Keratinocyte (primary cell): Measurements from ENCODE around the gene EIF4G1. TPM values are rescaled to one million over a fixed set of nuclear protein-coding genes. Genes with fewer than 3 reads are reported as not detected.
A peak's percentile ranks its signal among the peaks of the same experiment; 100 is the strongest.

Experiments
- DNase-seq: peaks from one replicate; pipeline ENCODE4 v3.0.0-alpha.2; 2011; ENCODE audit warnings: low read depth, missing footprints, low spot score
- FAIRE-seq: peaks from 2 replicates; lab custom pipeline; 2011; peaks lifted over from hg19 to GRCh38; lab: Jason Lieb, UNC
- H2AFZ ChIP-seq: 2 replicates; pipeline ENCODE4 v1.6.0; 2012; ENCODE audit warnings: low read length, control low read depth, inconsistent platforms; ENCODE audit not compliant: control insufficient read depth
- H3K27ac ChIP-seq: 2 replicates; pipeline ENCODE4 v1.5.1; 2011; ENCODE audit warnings: low read length; ENCODE audit not compliant: control insufficient read depth, insufficient read depth
- H3K27me3 ChIP-seq: 3 replicates; pipeline ENCODE4 v1.6.0; 2011; ENCODE audit warnings: low read length; ENCODE audit not compliant: control insufficient read depth, insufficient read depth; ENCODE audit errors: extremely low read depth
- H3K36me3 ChIP-seq, 2 experiments: 2 replicates in 1 of 2; 3 replicates in 1 of 2; pipeline ENCODE4 v1.5.1; 2011; ENCODE audit warnings: low read length in 2 of 2, mild to moderate bottlenecking in 1 of 2; ENCODE audit not compliant: control insufficient read depth in 2 of 2, insufficient read depth in 2 of 2; ENCODE audit errors: extremely low read depth in 1 of 2
- H3K4me1 ChIP-seq: 3 replicates; pipeline ENCODE4 v1.5.1; 2011; ENCODE audit warnings: low read length; ENCODE audit not compliant: control insufficient read depth, insufficient read depth; ENCODE audit errors: extremely low read depth
- H3K4me2 ChIP-seq: 3 replicates; pipeline ENCODE4 v1.6.0; 2011; ENCODE audit warnings: low read depth, low read length; ENCODE audit not compliant: control insufficient read depth, insufficient read depth; ENCODE audit errors: extremely low read depth
- H3K4me3 ChIP-seq, 3 experiments: fragments of 200-600 bp in 1 of 3; sonication (generic) in 1 of 3; 2 replicates in 2 of 3; 3 replicates in 1 of 3; pipeline ENCODE4 v1.5.1; 2011 to 2016; ENCODE audit warnings: low read length in 3 of 3, mild to moderate bottlenecking in 3 of 3, control low read depth in 2 of 3, inconsistent platforms in 1 of 3, low read depth in 1 of 3, mixed read lengths in 1 of 3, mixed run types in 1 of 3, moderate library complexity in 1 of 3; ENCODE audit not compliant: control insufficient read depth in 2 of 3, insufficient read depth in 2 of 3; ENCODE audit errors: extremely low read depth in 1 of 3
- H3K79me2 ChIP-seq: 2 replicates; pipeline ENCODE4 v1.6.0; 2012; ENCODE audit warnings: low read length; ENCODE audit not compliant: control insufficient read depth, insufficient read depth
- H3K9ac ChIP-seq: 3 replicates; pipeline ENCODE4 v1.6.0; 2011; ENCODE audit warnings: low read length; ENCODE audit not compliant: control insufficient read depth, insufficient read depth; ENCODE audit errors: extremely low read depth
- H3K9me1 ChIP-seq: 3 replicates; pipeline ENCODE4 v1.6.0; 2011; ENCODE audit warnings: low read length; ENCODE audit not compliant: control insufficient read depth, insufficient read depth; ENCODE audit errors: extremely low read depth
- H3K9me3 ChIP-seq: 2 replicates; pipeline ENCODE4 v1.5.1; 2012; ENCODE audit warnings: low read depth, low read length; ENCODE audit not compliant: control insufficient read depth
- H4K20me1 ChIP-seq: 3 replicates; pipeline ENCODE4 v1.6.0; 2011; ENCODE audit warnings: low read length; ENCODE audit not compliant: control insufficient read depth, insufficient read depth; ENCODE audit errors: extremely low read depth
- CTCF ChIP-seq, 3 experiments: IDR thresholded peaks in 1 of 3; conservative IDR thresholded peaks in 1 of 3; optimal IDR thresholded peaks in 1 of 3; 2 replicates in 2 of 3; 3 replicates in 1 of 3; pipeline versions ENCODE3 to v1.5.1; 2011; ENCODE audit warnings: low read length in 3 of 3, mild to moderate bottlenecking in 3 of 3, moderate library complexity in 2 of 3, control low read depth in 1 of 3, inconsistent platforms in 1 of 3; ENCODE audit not compliant: insufficient read depth in 2 of 3; ENCODE audit errors: extremely low read depth in 1 of 3
- EZH2 ChIP-seq: IDR thresholded peaks from one replicate; pipeline ENCODE4 v1.6.1; 2012; ENCODE audit warnings: inconsistent platforms, mild to moderate bottlenecking, low read length, moderate library complexity
- dilution Hi-C: fragments of 300-500 bp; cut with MboI; formaldehyde crosslinking; loops from one replicate; pipeline ENCODE4 v1.7.0; 2020; ENCODE audit warnings: low sequenced_read_pairs; ENCODE audit not compliant: extremely low pct_ligation_motif_present
- polyA plus RNA-seq, 5 experiments: library from polyadenylated mRNA; depleted of rRNA in 3 of 5; stranded (reverse) in 3 of 5; stranded (forward) in 1 of 5; unstranded in 1 of 5; fragments of >200 nt; gene quantifications; 1 replicate in 1 of 5; 2 replicates in 3 of 5; 3 replicates in 1 of 5; pipeline versions ENCODE4 v1.2.1 to v1.2.3, GENCODE V29; 2011 to 2012; ENCODE audit warnings: missing spikeins in 2 of 5, low read depth in 1 of 5, low replicate concordance in 1 of 5

Gene EIF4G1
- polyA plus RNA-seq, 1 donor (not counting 4 experiments of a cell fraction or from before 2014, with no cell fraction given): 225 TPM

- H3K9ac ChIP-seq: no peak overlapping the region
- dilution Hi-C loops: no loop called here
- TF ChIP-seq CTCF (optimal IDR thresholded peaks at IDR 0.05 in 1 of 3, IDR thresholded peaks at IDR 0.05 in 1 of 3, conservative IDR thresholded peaks at IDR 0.05 in 1 of 3; ENCODE audit: extremely low read depth in 1 of 3, insufficient read depth in 2 of 3, low read length in 3 of 3) (no peak), EZH2 (no peak)
- no peak overlapping the region for H3K4me3 ChIP-seq
- H3K27ac ChIP-seq: no peak overlapping the region
- H2AFZ ChIP-seq: no peak overlapping the region
- H4K20me1 ChIP-seq: peaks cover 9% of the 10 kb centered on the region
- H3K36me3 ChIP-seq: peaks cover 20 to 30% of the 10 kb centered on the region in 2 experiments
- H3K79me2 ChIP-seq: peaks cover 20% of the 10 kb centered on the region
- H3K9me1 ChIP-seq: no peaks in the 10 kb centered on the region
- DNase-seq (no peak), FAIRE-seq (no peak)
- no peaks in the 10 kb centered on the region for H3K27me3 ChIP-seq
- H3K9me3 ChIP-seq: no peaks in the 10 kb centered on the region
- H3K4me1 ChIP-seq: peaks cover 5% of the 10 kb centered on the region
- no peak overlapping the region for H3K4me2 ChIP-seq
These were observed 2.8 kb upstream of the EIF4G1 start for GRCh38 chr3:184311633-184312032.

DNA sequence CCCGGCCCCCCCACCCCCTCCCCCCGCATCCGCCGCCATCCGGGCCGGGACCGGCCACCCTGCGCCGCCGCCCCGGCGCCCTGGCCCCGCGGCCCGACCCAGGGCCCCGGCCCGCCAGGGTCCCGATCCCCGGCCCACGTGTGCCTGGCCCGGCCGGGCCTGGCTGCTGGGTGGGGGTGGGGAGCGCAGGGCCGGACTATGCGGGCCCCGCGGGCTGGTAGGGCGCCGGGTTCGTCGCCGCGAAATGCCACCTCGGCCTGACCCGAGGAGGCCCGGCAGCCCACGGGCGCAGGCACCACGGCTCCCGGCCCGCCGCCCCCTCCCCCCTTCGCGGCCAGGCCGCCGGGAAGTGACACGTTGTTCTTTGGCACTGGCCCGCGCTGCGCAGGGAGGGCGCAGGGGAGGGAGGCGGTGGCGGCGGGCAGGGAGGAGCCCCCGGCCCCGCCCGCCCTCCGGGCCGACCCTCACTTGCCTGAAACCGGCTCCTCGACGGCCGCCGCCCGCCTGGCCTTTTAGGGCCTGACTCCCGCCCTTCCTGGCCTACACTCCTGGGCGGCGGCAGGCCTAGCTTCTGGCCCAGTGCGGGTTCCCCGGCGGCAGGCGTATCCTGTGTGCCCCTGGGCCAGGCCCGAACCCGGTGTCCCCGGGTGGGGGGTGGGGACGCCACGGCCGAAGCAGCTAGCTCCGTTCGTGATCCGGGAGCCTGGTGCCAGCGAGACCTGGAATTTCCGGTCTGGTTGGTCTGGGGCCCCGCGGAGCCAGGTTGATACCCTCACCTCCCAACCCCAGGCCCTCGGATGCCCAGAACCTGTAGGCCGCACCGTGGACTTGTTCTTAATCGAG, 515 bp downstream of the EIF4G1 start:
- TF ChIP-seq CTCF (optimal IDR thresholded peaks at IDR 0.05 in 1 of 3, IDR thresholded peaks at IDR 0.05 in 1 of 3, conservative IDR thresholded peaks at IDR 0.05 in 1 of 3; ENCODE audit: extremely low read depth in 1 of 3, insufficient read depth in 2 of 3, low read length in 3 of 3): no peak
- TF ChIP-seq EZH2: no peak
- H3K36me3 ChIP-seq: peaks cover 5 to 25% of the 10 kb centered on the region in 2 experiments
- H3K79me2 ChIP-seq: peaks cover 47% of the 10 kb centered on the region
- no peak for DNase-seq
- H3K27me3 ChIP-seq: no peaks in the 10 kb centered on the region
- H3K27ac ChIP-seq: peak overlapping the region; percentile 83
- H4K20me1 ChIP-seq: peaks cover 36% of the 10 kb centered on the region
- H3K9me1 ChIP-seq: no peaks in the 10 kb centered on the region
- no peak overlapping the region for H2AFZ ChIP-seq
- no peaks in the 10 kb centered on the region for H3K9me3 ChIP-seq
- dilution Hi-C loops: no loop called here
- FAIRE-seq: no peak
- peak overlapping the region; percentile 97 for H3K4me2 ChIP-seq
- H3K9ac ChIP-seq: peak overlapping the region; percentile 77
- H3K4me3 ChIP-seq: peak overlapping the region; percentile 73 to 90 (median 87)
- peaks cover 30% of the 10 kb centered on the region for H3K4me1 ChIP-seq
